ENCODE data around the gene RGS3.

GRCh38 chr9:113519426-113520108, 56.0 kb downstream of the RGS3 start:
- TF ChIP-seq, protein P1, sequence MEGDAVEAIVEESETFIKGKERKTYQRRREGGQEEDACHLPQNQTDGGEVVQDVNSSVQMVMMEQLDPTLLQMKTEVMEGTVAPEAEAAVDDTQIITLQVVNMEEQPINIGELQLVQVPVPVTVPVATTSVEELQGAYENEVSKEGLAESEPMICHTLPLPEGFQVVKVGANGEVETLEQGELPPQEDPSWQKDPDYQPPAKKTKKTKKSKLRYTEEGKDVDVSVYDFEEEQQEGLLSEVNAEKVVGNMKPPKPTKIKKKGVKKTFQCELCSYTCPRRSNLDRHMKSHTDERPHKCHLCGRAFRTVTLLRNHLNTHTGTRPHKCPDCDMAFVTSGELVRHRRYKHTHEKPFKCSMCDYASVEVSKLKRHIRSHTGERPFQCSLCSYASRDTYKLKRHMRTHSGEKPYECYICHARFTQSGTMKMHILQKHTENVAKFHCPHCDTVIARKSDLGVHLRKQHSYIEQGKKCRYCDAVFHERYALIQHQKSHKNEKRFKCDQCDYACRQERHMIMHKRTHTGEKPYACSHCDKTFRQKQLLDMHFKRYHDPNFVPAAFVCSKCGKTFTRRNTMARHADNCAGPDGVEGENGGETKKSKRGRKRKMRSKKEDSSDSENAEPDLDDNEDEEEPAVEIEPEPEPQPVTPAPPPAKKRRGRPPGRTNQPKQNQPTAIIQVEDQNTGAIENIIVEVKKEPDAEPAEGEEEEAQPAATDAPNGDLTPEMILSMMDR (tag by site-specific recombination; IDR thresholded peaks at IDR 0.05): no peak
- TF ChIP-seq TCF7L2 (IDR thresholded peaks at IDR 0.05; ENCODE audit: borderline replicate concordance, low read depth, low read length): no peak

All from HEK293 (cell line).